ENCODE data around the gene MPHOSPH9.
A peak's percentile ranks its signal among the peaks of the same experiment; 100 is the strongest.

Gene MPHOSPH9

GRCh38 chr12:123119808-123120207, 113.1 kb downstream of the MPHOSPH9 start:
- DNase-seq (ENCODE audit: low read depth): peak; percentile 86
- H3K4me3 ChIP-seq (ENCODE audit: low read depth, low read length): no peak overlapping the region
- TF ChIP-seq CTCF (IDR thresholded peaks at IDR 0.05; ENCODE audit: low read depth, low read length, missing control alignments): no peak

GRCh38 chr12:123118497-123118896, 114.4 kb downstream of the MPHOSPH9 start:
- DNase-seq (ENCODE audit: low read depth): no peak
- no peak overlapping the region for H3K4me3 ChIP-seq (ENCODE audit: low read depth, low read length)
- no peak for TF ChIP-seq CTCF (IDR thresholded peaks at IDR 0.05; ENCODE audit: low read depth, low read length, missing control alignments)

GRCh38 chr12:123115409-123116121, 117.4 kb downstream of the MPHOSPH9 start:
- no peak for DNase-seq (ENCODE audit: low read depth)
- no peak overlapping the region for H3K4me3 ChIP-seq (ENCODE audit: low read depth, low read length)
- TF ChIP-seq CTCF (IDR thresholded peaks at IDR 0.05; ENCODE audit: low read depth, low read length, missing control alignments): no peak

GRCh38 chr12:123114304-123115083, 118.4 kb downstream of the MPHOSPH9 start:
- no peak for TF ChIP-seq CTCF (IDR thresholded peaks at IDR 0.05; ENCODE audit: low read depth, low read length, missing control alignments)
- no peak overlapping the region for H3K4me3 ChIP-seq (ENCODE audit: low read depth, low read length)
- DNase-seq (ENCODE audit: low read depth): no peak

- no peak for DNase-seq (ENCODE audit: low read depth)
- TF ChIP-seq CTCF (IDR thresholded peaks at IDR 0.05; ENCODE audit: low read depth, low read length, missing control alignments): no peak
These were observed 119.9 kb downstream of the MPHOSPH9 start for GRCh38 chr12:123113026-123113425.

GRCh38 chr12:123111498-123112165, 121.3 kb downstream of the MPHOSPH9 start:
- no peak overlapping the region for H3K4me3 ChIP-seq (ENCODE audit: low read depth, low read length)
- no peak for DNase-seq (ENCODE audit: low read depth)
- no peak for TF ChIP-seq CTCF (IDR thresholded peaks at IDR 0.05; ENCODE audit: low read depth, low read length, missing control alignments)

More at GRCh38 chr12:123113026-123113425, 119.9 kb downstream of the MPHOSPH9 start:
- no peak overlapping the region for H3K4me3 ChIP-seq (ENCODE audit: low read depth, low read length)

All from GM12864 (cell line).